B cell (primary cell): ENCODE results near the gene PLCL1. TPM values are rescaled to one million over a fixed set of nuclear protein-coding genes. Genes with fewer than 3 reads are reported as not detected.

Experiments
- ATAC-seq: fragments of 200-7000 bp; cut with Tn5 transposase; one replicate; pipeline ENCODE4 v1.10.0; 2021; ENCODE audit warnings: low read depth, mild to moderate bottlenecking, moderate number of reproducible peaks, moderate library complexity
- CTCF ChIA-PET: fragments of 350-600 bp; sonication (Branson Sonifier 250); formaldehyde crosslinking; loops from one replicate; lab custom pipeline; 2021; ENCODE audit warnings: antibody characterized with exemption, inconsistent platforms; lab: Charles Lee
- POLR2A ChIA-PET: fragments of 350-600 bp; sonication (Branson Sonifier 250); formaldehyde crosslinking; loops from one replicate; lab custom pipeline; 2021; ENCODE audit warnings: antibody characterized with exemption; lab: Charles Lee
- DNase-seq: peaks from one replicate; pipeline ENCODE4 v3.0.0; 2013
- H2AFZ ChIP-seq: 2 replicates; pipeline ENCODE4 v1.6.1; 2012; ENCODE audit warnings: mild to moderate bottlenecking, low read depth, low read length; ENCODE audit not compliant: insufficient read depth, poor library complexity, severe bottlenecking
- H3K27ac ChIP-seq, 2 donors: 1 replicate in 1 of 2; 2 replicates in 1 of 2; pipeline ENCODE4 v1.5.1; 2012 to 2013; ENCODE audit warnings: low read length in 2 of 2, mild to moderate bottlenecking in 2 of 2, moderate library complexity in 1 of 2
- H3K27me3 ChIP-seq, 4 experiments: fragments of 200-600 bp in 1 of 4; sonication (generic) in 1 of 4; replicated peaks in 1 of 4; 1 replicate in 2 of 4; 2 replicates in 2 of 4; pipeline versions ENCODE4 v1.6.1 to v1.7.0; 2013 to 2016; ENCODE audit warnings: low read length in 3 of 4, mild to moderate bottlenecking in 2 of 4, mixed read lengths in 1 of 4, moderate library complexity in 1 of 4; ENCODE audit not compliant: insufficient read depth in 4 of 4, control insufficient read depth in 3 of 4; ENCODE audit errors: control extremely low read depth in 1 of 4
- H3K36me3 ChIP-seq, 2 experiments: replicated peaks in 1 of 2; 1 replicate in 1 of 2; 2 replicates in 1 of 2; pipeline versions ENCODE4 v1.6.1 to v1.7.1; 2013; ENCODE audit warnings: low read length in 1 of 2; ENCODE audit not compliant: insufficient read depth in 2 of 2, control insufficient read depth in 1 of 2; ENCODE audit errors: control extremely low read depth in 1 of 2, extremely low read depth in 1 of 2
- H3K4me1 ChIP-seq, 2 donors: fragments of 200-600 bp in 1 of 2; sonication (generic) in 1 of 2; 1 replicate in 1 of 2; 2 replicates in 1 of 2; pipeline versions ENCODE4 v1.5.1 to v1.6.1; 2013 to 2017; ENCODE audit warnings: low read length in 2 of 2; ENCODE audit not compliant: control insufficient read depth in 2 of 2, insufficient read depth in 2 of 2
- H3K4me2 ChIP-seq: replicated peaks from 2 replicates; pipeline ENCODE3; 2012; ENCODE audit warnings: mild to moderate bottlenecking, low read depth, low read length; ENCODE audit not compliant: poor library complexity, severe bottlenecking
- H3K4me3 ChIP-seq, 5 experiments: fragments of 200-600 bp in 1 of 5; sonication (generic) in 1 of 5; 1 replicate in 3 of 5; 2 replicates in 2 of 5; pipeline versions ENCODE4 v1.5.1 to v1.7.0; 2011 to 2016; ENCODE audit warnings: low read length in 4 of 5, mild to moderate bottlenecking in 4 of 5, low read depth in 2 of 5, control low read depth in 1 of 5, moderate library complexity in 1 of 5; ENCODE audit not compliant: insufficient read depth in 1 of 5; ENCODE audit errors: control extremely low read depth in 1 of 5, extremely low read depth in 1 of 5
- H3K79me2 ChIP-seq: fragments of 200-600 bp; sonication (generic); one replicate; pipeline ENCODE4 v1.6.0; 2016; ENCODE audit warnings: low read length; ENCODE audit not compliant: control insufficient read depth, insufficient read depth
- H3K9ac ChIP-seq: fragments of 200-600 bp; sonication (generic); 2 replicates; pipeline ENCODE4 v1.6.1; 2017; ENCODE audit warnings: mild to moderate bottlenecking, low read length, moderate library complexity
- H3K9me3 ChIP-seq, 3 donors: one replicate each; pipeline versions ENCODE4 v1.6.1 to v1.7.1; 2013; ENCODE audit warnings: low read length in 2 of 3; ENCODE audit not compliant: control insufficient read depth in 2 of 3, insufficient read depth in 1 of 3; ENCODE audit errors: control extremely low read depth in 1 of 3
- H4K20me1 ChIP-seq: 2 replicates; pipeline ENCODE4 v1.6.0; 2012; ENCODE audit warnings: mild to moderate bottlenecking, low read length; ENCODE audit not compliant: insufficient read depth, control insufficient read depth, poor library complexity, severe bottlenecking
- H3K27ac Mint-ChIP-seq: one replicate; pipeline ENCODE4 v1.8.0; 2021; ENCODE audit warnings: mixed read lengths
- H3K27me3 Mint-ChIP-seq: one replicate; pipeline ENCODE4 v1.8.0; 2021; ENCODE audit warnings: mixed read lengths
- H3K4me1 Mint-ChIP-seq: one replicate; pipeline ENCODE4 v1.8.0; 2021; ENCODE audit warnings: mixed read lengths
- H3K4me3 Mint-ChIP-seq: one replicate; pipeline ENCODE4 v1.8.0; 2021; ENCODE audit warnings: mixed read lengths
- H3K9me3 Mint-ChIP-seq: one replicate; pipeline ENCODE4 v1.8.0; 2022; ENCODE audit warnings: mixed read lengths; ENCODE audit not compliant: insufficient read depth
- EZH2 ChIP-seq: IDR thresholded peaks from 2 replicates; pipeline ENCODE4 v1.6.1; 2012; ENCODE audit warnings: borderline replicate concordance, low read depth, mild to moderate bottlenecking, moderate library complexity, low read length; ENCODE audit not compliant: insufficient read depth, poor library complexity, severe bottlenecking
- WGBS: methylation state at CpG from one replicate; pipeline ENCODE4 v1.1.5; 2013; ENCODE audit warnings: missing lambda C conversion rate; ENCODE audit not compliant: insufficient coverage; 5-methylcytosine and 5-hydroxymethylcytosine counted together
- intact Hi-C: fragments of 100-400 bp; cut with micrococcal nuclease; formaldehyde crosslinking; loops from one replicate; pipeline ENCODE4 v1.10.0; 2022
- polyA plus RNA-seq: library from polyadenylated mRNA; depleted of rRNA; stranded (reverse); fragments of >200 nt; gene quantifications from 2 replicates; pipeline ENCODE4 v1.2.3, GENCODE V29; 2012
- total RNA-seq, 2 donors: library from RNA; stranded (reverse); fragments of 120-200 nt in 1 of 2; gene quantifications; 1 replicate in 1 of 2; 2 replicates in 1 of 2; pipeline versions ENCODE4 v1.2.3 to v1.2.4, GENCODE V29; 2013 to 2022
- TF ChIP-seq, protein P1 (sequence below): fragments of 200-600 bp; IDR thresholded peaks from one replicate; pipeline ENCODE4 v1.8.0; 2022; ENCODE audit warnings: antibody characterized with exemption, mild to moderate bottlenecking

The PLCL1 gene
- total and polyA plus RNA-seq, 2 donors (not counting 1 experiment from before 2014, with no cell fraction given): 0.07 to 0.25 TPM

DNA sequence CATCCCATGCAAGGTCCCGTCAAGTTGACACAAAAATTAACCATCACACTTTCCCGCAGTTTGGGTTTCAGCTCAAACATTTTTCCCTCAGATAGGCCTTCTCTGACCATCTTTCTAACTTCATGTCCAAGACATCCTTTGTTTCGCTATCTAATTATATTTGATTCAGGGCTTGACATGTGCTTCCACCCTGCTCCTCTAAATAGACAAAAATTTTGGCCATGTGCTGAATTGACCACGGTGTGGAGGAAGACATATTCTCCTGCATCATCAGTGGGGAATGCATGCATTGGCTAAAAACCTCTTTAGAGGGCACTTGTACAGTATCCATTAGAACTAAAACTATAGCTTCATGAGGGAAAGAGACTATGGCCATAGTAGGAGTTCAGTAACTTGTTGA lies 81.2 kb downstream of the PLCL1 start:
- Mint-ChIP-seq H3K9me3 (no peaks in the 10 kb centered on the region), H3K4me3 (no peak overlapping the region), H3K27ac (no peak overlapping the region), H3K27me3 (peaks cover 4% of the 10 kb centered on the region), H3K4me1 (no peaks in the 10 kb centered on the region)
- TF ChIP-seq EZH2: no peak
- TF ChIP-seq, protein P1, sequence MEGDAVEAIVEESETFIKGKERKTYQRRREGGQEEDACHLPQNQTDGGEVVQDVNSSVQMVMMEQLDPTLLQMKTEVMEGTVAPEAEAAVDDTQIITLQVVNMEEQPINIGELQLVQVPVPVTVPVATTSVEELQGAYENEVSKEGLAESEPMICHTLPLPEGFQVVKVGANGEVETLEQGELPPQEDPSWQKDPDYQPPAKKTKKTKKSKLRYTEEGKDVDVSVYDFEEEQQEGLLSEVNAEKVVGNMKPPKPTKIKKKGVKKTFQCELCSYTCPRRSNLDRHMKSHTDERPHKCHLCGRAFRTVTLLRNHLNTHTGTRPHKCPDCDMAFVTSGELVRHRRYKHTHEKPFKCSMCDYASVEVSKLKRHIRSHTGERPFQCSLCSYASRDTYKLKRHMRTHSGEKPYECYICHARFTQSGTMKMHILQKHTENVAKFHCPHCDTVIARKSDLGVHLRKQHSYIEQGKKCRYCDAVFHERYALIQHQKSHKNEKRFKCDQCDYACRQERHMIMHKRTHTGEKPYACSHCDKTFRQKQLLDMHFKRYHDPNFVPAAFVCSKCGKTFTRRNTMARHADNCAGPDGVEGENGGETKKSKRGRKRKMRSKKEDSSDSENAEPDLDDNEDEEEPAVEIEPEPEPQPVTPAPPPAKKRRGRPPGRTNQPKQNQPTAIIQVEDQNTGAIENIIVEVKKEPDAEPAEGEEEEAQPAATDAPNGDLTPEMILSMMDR: no peak
- ChIA-PET POLR2A (no interaction called here), CTCF (no interaction called here)
- Histone ChIP-seq H4K20me1 (no peaks in the 10 kb centered on the region), H3K27me3 (peaks cover 0 to 4% (median 2%) of the 10 kb centered on the region in 4 experiments), H3K9me3 (no peaks in the 10 kb centered on the region), H3K4me2 (no peak overlapping the region), H2AFZ (no peak overlapping the region), H3K4me3 (no peak overlapping the region), H3K79me2 (no peaks in the 10 kb centered on the region), H3K27ac (no peak overlapping the region), H3K4me1 (no peaks in the 10 kb centered on the region), H3K9ac (no peak overlapping the region), H3K36me3 (no peaks in the 10 kb centered on the region)
- WGBS: 94% methylated on average over 2 of the region's 4 CpGs
- ATAC-seq (no peak), DNase-seq (no peak)
- intact Hi-C loops: no loop called here

DNA sequence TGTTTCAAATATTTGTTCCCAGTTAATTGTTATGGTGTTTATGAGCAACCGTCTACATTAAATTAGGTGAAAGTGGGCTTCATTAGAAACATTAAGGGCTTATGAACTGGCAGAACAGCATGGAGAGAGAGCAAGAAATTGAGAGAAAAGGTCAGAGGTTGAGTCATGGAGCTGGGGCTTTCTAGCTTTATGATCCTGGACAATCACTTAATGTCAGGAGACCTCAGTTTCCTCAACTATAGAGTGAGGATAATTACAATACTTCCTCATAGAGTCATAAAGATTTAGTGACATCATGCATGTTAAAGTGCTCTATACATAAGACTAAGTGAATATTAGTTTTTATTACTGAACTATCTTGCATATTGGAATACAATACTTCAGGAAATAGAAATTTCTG lies 83.9 kb downstream of the PLCL1 start:
- H3K4me3 Mint-ChIP-seq: no peak overlapping the region
- H3K9ac ChIP-seq: no peak overlapping the region
- no peak overlapping the region for H3K4me3 ChIP-seq
- no peak for ATAC-seq
- no peaks in the 10 kb centered on the region for H3K4me1 Mint-ChIP-seq
- no peak for DNase-seq
- H3K4me1 ChIP-seq: no peaks in the 10 kb centered on the region
- H3K9me3 ChIP-seq: no peaks in the 10 kb centered on the region
- peaks cover 4% of the 10 kb centered on the region for H3K27me3 Mint-ChIP-seq
- H3K4me2 ChIP-seq: no peak overlapping the region
- no peak overlapping the region for H3K27ac ChIP-seq
- intact Hi-C loops: no loop called here
- no peaks in the 10 kb centered on the region for H3K9me3 Mint-ChIP-seq
- no peaks in the 10 kb centered on the region for H4K20me1 ChIP-seq
- no peak overlapping the region for H2AFZ ChIP-seq
- H3K27ac Mint-ChIP-seq: no peak overlapping the region
- peaks cover 0 to 2% (median 0%) of the 10 kb centered on the region in 4 experiments for H3K27me3 ChIP-seq
- no peaks in the 10 kb centered on the region for H3K36me3 ChIP-seq
- CTCF ChIA-PET: no interaction called here
- TF ChIP-seq, protein P1: no peak
- TF ChIP-seq EZH2: no peak
- no peaks in the 10 kb centered on the region for H3K79me2 ChIP-seq
- WGBS: no CpG with 5 or more reads among the region's 1 CpG
- POLR2A ChIA-PET: no interaction called here
